NCI-H2196 treated with DMSO at 0.1 percent for 48 hours (cell line): ENCODE results near the gene PRKCQ.

ENCODE experiments used
- DNase-seq: peaks from one replicate; lab custom pipeline; 2025; ENCODE audit not compliant: unreplicated experiment; lab: John Stamatoyannopoulos, UW

Gene PRKCQ

GRCh38 chr10:6570893-6571292 lies 9.2 kb downstream of the PRKCQ start:
- no peak for DNase-seq

- no peak for DNase-seq
Observed at GRCh38 chr10:6569259-6569658, 10.8 kb downstream of the PRKCQ start.

GRCh38 chr10:6567884-6568283 lies 12.2 kb downstream of the PRKCQ start:
- DNase-seq: no peak

GRCh38 chr10:6567203-6567703 lies 12.8 kb downstream of the PRKCQ start:
- no peak for DNase-seq

GRCh38 chr10:6565588-6565987 lies 14.5 kb downstream of the PRKCQ start:
- no peak for DNase-seq

- DNase-seq: no peak
Observed at GRCh38 chr10:6564367-6564766, 15.7 kb downstream of the PRKCQ start.

- DNase-seq: no peak
Observed at GRCh38 chr10:6563731-6564130, 16.3 kb downstream of the PRKCQ start.

GRCh38 chr10:6563075-6563474 lies 17.0 kb downstream of the PRKCQ start:
- DNase-seq: no peak

GRCh38 chr10:6562221-6562620 lies 17.9 kb downstream of the PRKCQ start:
- DNase-seq: no peak

GRCh38 chr10:6561552-6561951 lies 18.5 kb downstream of the PRKCQ start:
- DNase-seq: no peak

- DNase-seq: no peak
Observed at GRCh38 chr10:6558759-6559461, 21.2 kb downstream of the PRKCQ start.

- DNase-seq: no peak
Observed at GRCh38 chr10:6558272-6558671, 21.8 kb downstream of the PRKCQ start.

GRCh38 chr10:6553937-6554336 lies 26.1 kb downstream of the PRKCQ start:
- DNase-seq: no peak

GRCh38 chr10:6543431-6544005 lies 36.6 kb downstream of the PRKCQ start:
- no peak for DNase-seq

- no peak for DNase-seq
Observed at GRCh38 chr10:6542999-6543430, 37.1 kb downstream of the PRKCQ start.

- no peak for DNase-seq
Observed at GRCh38 chr10:6539833-6540232, 40.2 kb downstream of the PRKCQ start.

- DNase-seq: no peak
Observed at GRCh38 chr10:6537770-6538169, 42.3 kb downstream of the PRKCQ start.

GRCh38 chr10:6536102-6536501 lies 44.0 kb downstream of the PRKCQ start:
- DNase-seq: no peak

GRCh38 chr10:6535156-6535764 lies 44.8 kb downstream of the PRKCQ start:
- DNase-seq: no peak

GRCh38 chr10:6532321-6532720 lies 47.8 kb downstream of the PRKCQ start:
- no peak for DNase-seq

- no peak for DNase-seq
Observed at GRCh38 chr10:6530966-6531365, 49.1 kb downstream of the PRKCQ start.

- no peak for DNase-seq
Observed at GRCh38 chr10:6530211-6530840, 49.8 kb downstream of the PRKCQ start.
